Activated CD4-positive, alpha-beta memory T cell treated with anti-CD3 and anti-CD28 coated beads for 36 hours (primary cell): ENCODE data around the gene PUSL1. TPM values are rescaled to one million over a fixed set of nuclear protein-coding genes. Genes with fewer than 3 reads are reported as not detected.

Experiments
- CTCF ChIA-PET: fragments of 350-600 bp; sonication (Branson Sonifier 250); formaldehyde crosslinking; loops from one replicate; lab custom pipeline; 2021; ENCODE audit warnings: antibody characterized with exemption, inconsistent platforms; lab: Charles Lee
- POLR2A ChIA-PET: fragments of 350-600 bp; sonication (Branson Sonifier 250); formaldehyde crosslinking; loops from one replicate; lab custom pipeline; 2021; ENCODE audit warnings: antibody characterized with exemption; lab: Charles Lee
- DNase-seq: peaks from one replicate; pipeline ENCODE4 v3.0.0-alpha.2; 2020
- H3K27ac Mint-ChIP-seq: one replicate; pipeline ENCODE4 v1.8.0; 2021; ENCODE audit warnings: mixed read lengths
- H3K27me3 Mint-ChIP-seq: one replicate; pipeline ENCODE4 v1.8.0; 2021; ENCODE audit warnings: mixed read lengths
- H3K36me3 Mint-ChIP-seq: one replicate; pipeline ENCODE4 v1.8.0; 2021; ENCODE audit warnings: mixed read lengths
- H3K4me1 Mint-ChIP-seq: one replicate; pipeline ENCODE4 v1.8.0; 2021; ENCODE audit warnings: low read depth, mixed read lengths
- H3K4me3 Mint-ChIP-seq: one replicate; pipeline ENCODE4 v1.8.0; 2021; ENCODE audit warnings: mild to moderate bottlenecking, mixed read lengths
- H3K9me3 Mint-ChIP-seq: one replicate; pipeline ENCODE4 v1.8.0; 2021; ENCODE audit warnings: mixed read lengths
- intact Hi-C: fragments of 100-400 bp; cut with micrococcal nuclease; formaldehyde crosslinking; loops from one replicate; pipeline ENCODE4 v1.15.1; 2023
- total RNA-seq, 2 experiments: library from RNA; stranded (reverse); gene quantifications; one replicate each; pipeline ENCODE4 v1.2.3, GENCODE V29; 2021

Gene PUSL1, protein sequence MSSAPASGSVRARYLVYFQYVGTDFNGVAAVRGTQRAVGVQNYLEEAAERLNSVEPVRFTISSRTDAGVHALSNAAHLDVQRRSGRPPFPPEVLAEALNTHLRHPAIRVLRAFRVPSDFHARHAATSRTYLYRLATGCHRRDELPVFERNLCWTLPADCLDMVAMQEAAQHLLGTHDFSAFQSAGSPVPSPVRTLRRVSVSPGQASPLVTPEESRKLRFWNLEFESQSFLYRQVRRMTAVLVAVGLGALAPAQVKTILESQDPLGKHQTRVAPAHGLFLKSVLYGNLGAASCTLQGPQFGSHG
- 10 to 100 TPM; 19.7 to 23.1 TPM for total RNA-seq

GRCh38 chr1:1307923-1308755 lies at the start of gene PUSL1, which contains the start of gene ACAP3:
TSS of gene PUSL1 (plus strand) at chr1:1308597. CDS start at chr1:1308644, 47 bp downstream.
TSS of gene ACAP3 (minus strand) at chr1:1307930. CDS start at chr1:1307815, 115 bp downstream.
- Mint-ChIP-seq H3K4me3 (peak within 1 kb of the TSS; percentile 81), H3K27me3 (no peaks in the 10 kb centered on the region), H3K9me3 (no peaks in the 10 kb centered on the region), H3K4me1 (peaks cover 29% of the 10 kb centered on the region), H3K36me3 (peaks cover 3% of the 10 kb centered on the region), H3K27ac (peak within 1 kb of the TSS; percentile 82)
- intact Hi-C loops: loop anchor here (1.0 to 5.0 kb wide), 7 partner anchors 36 to 275 kb away; partner anchors contain the start of genes AURKAIP1, B3GALT6, C1orf159 and DVL1
- POLR2A ChIA-PET: no interaction called here
- DNase-seq: peak; percentile 91
- CTCF ChIA-PET: no interaction called here

- ChIA-PET CTCF (no interaction called here), POLR2A (no interaction called here)
- no peak overlapping the region for H3K4me3 Mint-ChIP-seq
- H3K27me3 Mint-ChIP-seq: no peaks in the 10 kb centered on the region
- H3K4me1 Mint-ChIP-seq: peaks cover 8% of the 10 kb centered on the region
- no peak for DNase-seq
- no peaks in the 10 kb centered on the region for H3K9me3 Mint-ChIP-seq
- H3K27ac Mint-ChIP-seq: no peak overlapping the region
- intact Hi-C loops: no loop called here
- peaks cover 39% of the 10 kb centered on the region for H3K36me3 Mint-ChIP-seq
Observed at GRCh38 chr1:1259119-1259488, 49.3 kb upstream of the PUSL1 start.

GRCh38 chr1:1259540-1259939 lies 48.9 kb upstream of the PUSL1 start:
- no peak overlapping the region for H3K27ac Mint-ChIP-seq
- no peaks in the 10 kb centered on the region for H3K9me3 Mint-ChIP-seq
- ChIA-PET POLR2A (no interaction called here), CTCF (no interaction called here)
- no peak for DNase-seq
- intact Hi-C loops: no loop called here
- H3K36me3 Mint-ChIP-seq: peaks cover 40% of the 10 kb centered on the region
- no peaks in the 10 kb centered on the region for H3K27me3 Mint-ChIP-seq
- H3K4me1 Mint-ChIP-seq: peaks cover 8% of the 10 kb centered on the region
- no peak overlapping the region for H3K4me3 Mint-ChIP-seq

DNA sequence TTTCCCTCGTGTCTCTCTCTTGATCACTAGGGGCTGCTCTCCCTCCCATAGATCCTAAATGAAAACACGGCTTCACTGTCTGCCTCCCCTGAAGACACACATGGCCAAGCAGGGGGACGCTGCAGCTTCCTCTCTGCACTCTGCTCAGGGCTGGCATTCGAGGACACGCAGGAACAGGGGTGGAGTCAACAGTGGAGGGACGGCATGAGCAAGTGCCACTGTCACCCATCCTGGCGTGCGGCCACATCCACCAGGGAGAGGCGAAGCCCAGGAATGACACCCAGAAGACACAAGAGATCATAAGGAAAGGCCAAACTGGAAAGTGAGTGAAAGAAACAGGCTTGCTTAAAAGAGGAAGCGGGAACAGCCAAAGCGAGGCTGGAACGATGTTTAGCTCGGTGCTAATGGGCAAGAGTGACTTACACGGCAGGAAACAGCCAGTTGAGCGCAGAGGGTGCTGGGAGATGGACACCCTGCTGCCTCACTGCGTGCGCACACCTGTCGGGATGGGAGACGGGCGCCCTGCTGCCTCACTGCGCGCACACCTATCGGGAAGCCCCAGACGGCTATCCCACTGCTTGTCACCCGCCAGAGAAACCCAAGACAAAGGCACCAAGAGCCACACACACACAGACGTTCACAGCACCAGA lies 48.3 kb upstream of the PUSL1 start:
- Mint-ChIP-seq H3K36me3 (peaks cover 43% of the 10 kb centered on the region), H3K9me3 (no peaks in the 10 kb centered on the region)

DNA sequence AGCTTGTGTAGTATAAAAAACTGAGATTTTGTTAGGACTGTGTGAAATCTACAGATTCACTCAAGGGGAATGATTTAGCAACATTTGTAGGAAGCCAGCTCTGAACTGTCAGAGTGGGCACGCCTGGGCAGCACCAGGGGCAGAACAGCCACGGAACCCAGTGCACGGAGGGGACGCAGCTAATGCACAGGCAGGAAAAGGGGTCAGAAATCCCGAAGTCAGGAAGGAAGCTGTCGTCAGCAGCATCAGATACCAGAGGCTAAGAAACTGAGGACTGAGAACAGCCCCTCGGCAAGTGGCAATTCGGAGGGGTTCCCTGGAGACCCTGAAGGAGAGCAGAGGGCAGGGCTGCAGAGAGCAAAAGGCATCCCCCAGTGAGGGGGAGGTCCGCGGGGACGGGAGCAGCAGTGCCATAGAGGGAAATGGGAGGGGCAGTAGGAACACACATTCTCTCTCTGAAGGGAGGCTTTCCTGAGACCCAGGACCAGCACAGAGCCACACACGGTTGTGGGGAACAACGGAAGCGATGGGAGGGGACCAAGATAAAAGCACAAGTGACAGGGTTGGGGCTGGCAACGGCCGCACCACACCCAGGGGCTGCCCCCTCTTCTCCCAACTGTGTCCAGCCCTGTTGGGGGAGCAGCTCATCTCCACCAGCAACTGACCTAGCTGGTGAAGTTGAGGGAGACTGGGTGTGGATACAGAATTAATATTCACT lies 47.4 kb upstream of the PUSL1 start:
- POLR2A ChIA-PET: no interaction called here
- H3K4me1 Mint-ChIP-seq: peaks cover 10% of the 10 kb centered on the region
- CTCF ChIA-PET: interaction anchor here (1.7 to 1.8 kb wide), 2 partner anchors 14 to 139 kb away, joined by 3 to 8 read pairs; no protein-coding TSS in a partner anchor
- H3K4me3 Mint-ChIP-seq: no peak overlapping the region
- no peaks in the 10 kb centered on the region for H3K27me3 Mint-ChIP-seq
- no peak for DNase-seq
- intact Hi-C loops: no loop called here
- H3K36me3 Mint-ChIP-seq: peaks cover 47% of the 10 kb centered on the region
- peak overlapping the region; percentile 16 for H3K27ac Mint-ChIP-seq
- H3K9me3 Mint-ChIP-seq: no peaks in the 10 kb centered on the region

More for the DNA sequence above, 48.3 kb upstream of the PUSL1 start:
- CTCF ChIA-PET: interaction anchor here (0.6 to 1.8 kb wide), 3 partner anchors 15 to 276 kb away, joined by 3 to 8 read pairs (median 3); no protein-coding TSS in a partner anchor
- H3K27ac Mint-ChIP-seq: no peak overlapping the region
- POLR2A ChIA-PET: no interaction called here
- no peak for DNase-seq
- H3K27me3 Mint-ChIP-seq: no peaks in the 10 kb centered on the region
- peaks cover 8% of the 10 kb centered on the region for H3K4me1 Mint-ChIP-seq
- H3K4me3 Mint-ChIP-seq: no peak overlapping the region
- intact Hi-C loops: no loop called here

- no peak overlapping the region for H3K27ac Mint-ChIP-seq
- peaks cover 44% of the 10 kb centered on the region for H3K36me3 Mint-ChIP-seq
- H3K27me3 Mint-ChIP-seq: no peaks in the 10 kb centered on the region
- ChIA-PET POLR2A (no interaction called here), CTCF (no interaction called here)
- peaks cover 10% of the 10 kb centered on the region for H3K4me1 Mint-ChIP-seq
- H3K4me3 Mint-ChIP-seq: no peak overlapping the region
- intact Hi-C loops: no loop called here
- no peak for DNase-seq
- H3K9me3 Mint-ChIP-seq: no peaks in the 10 kb centered on the region
Observed at GRCh38 chr1:1262071-1262470, 46.3 kb upstream of the PUSL1 start.

DNA sequence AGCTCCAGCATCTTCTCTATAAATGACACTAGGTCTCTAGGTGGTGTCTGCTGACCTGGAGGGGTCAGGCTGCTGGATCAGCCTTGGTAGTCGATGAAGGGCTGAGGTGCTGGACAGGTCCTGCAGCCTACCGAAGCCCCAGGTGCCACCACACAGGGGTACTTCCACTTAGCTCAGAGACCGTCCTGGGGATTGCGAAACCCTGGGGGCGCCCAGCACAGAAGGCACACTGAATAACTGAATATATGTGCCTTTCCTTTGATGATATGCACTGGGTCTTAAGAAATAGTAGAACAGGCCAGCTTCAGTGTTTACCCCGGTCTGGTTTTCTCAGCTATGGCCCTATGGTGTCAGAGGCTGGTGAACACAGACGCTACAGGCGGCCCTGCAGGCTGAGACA lies 45.6 kb upstream of the PUSL1 start:
- Mint-ChIP-seq H3K4me3 (no peak overlapping the region), H3K36me3 (peaks cover 43% of the 10 kb centered on the region), H3K9me3 (no peaks in the 10 kb centered on the region), H3K27ac (no peak overlapping the region), H3K27me3 (no peaks in the 10 kb centered on the region), H3K4me1 (peaks cover 8% of the 10 kb centered on the region)
- ChIA-PET CTCF (no interaction called here), POLR2A (no interaction called here)
- intact Hi-C loops: no loop called here
- no peak for DNase-seq

- no peak overlapping the region for H3K4me3 Mint-ChIP-seq
- CTCF ChIA-PET: interaction anchor here (0.7 kb wide), 1 partner anchor 141 kb away, joined by 3 read pairs; no protein-coding TSS in a partner anchor
- intact Hi-C loops: no loop called here
- H3K4me1 Mint-ChIP-seq: peaks cover 7% of the 10 kb centered on the region
- POLR2A ChIA-PET: no interaction called here
- no peaks in the 10 kb centered on the region for H3K27me3 Mint-ChIP-seq
- no peak overlapping the region for H3K27ac Mint-ChIP-seq
- no peaks in the 10 kb centered on the region for H3K9me3 Mint-ChIP-seq
- DNase-seq: no peak
- peaks cover 39% of the 10 kb centered on the region for H3K36me3 Mint-ChIP-seq
Observed at GRCh38 chr1:1264026-1264425, 44.4 kb upstream of the PUSL1 start.

DNA sequence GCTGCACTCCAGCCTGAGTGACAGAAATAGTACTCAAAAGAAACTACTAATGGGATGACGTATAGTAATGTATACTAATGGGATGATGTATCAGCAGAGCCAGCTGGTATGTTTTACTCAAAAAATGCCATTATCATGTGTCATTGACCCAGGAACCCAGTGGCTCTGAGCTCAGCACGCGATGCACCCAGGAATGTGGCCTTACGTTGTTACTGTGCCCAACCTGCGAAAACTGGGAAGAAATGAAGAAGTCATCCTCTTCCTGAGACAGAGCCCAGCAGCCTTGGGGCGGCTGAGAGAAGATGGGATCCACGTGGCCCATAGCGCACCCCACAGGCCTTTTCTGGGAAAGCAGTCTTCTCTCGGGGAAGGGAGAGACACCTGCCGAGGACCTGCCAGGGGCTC lies 43.5 kb upstream of the PUSL1 start:
- ChIA-PET CTCF (no interaction called here), POLR2A (no interaction called here)
- H3K27ac Mint-ChIP-seq: no peak overlapping the region
- no peak overlapping the region for H3K4me3 Mint-ChIP-seq
- H3K9me3 Mint-ChIP-seq: no peaks in the 10 kb centered on the region
- H3K27me3 Mint-ChIP-seq: no peaks in the 10 kb centered on the region
- H3K4me1 Mint-ChIP-seq: peaks cover 11% of the 10 kb centered on the region
- intact Hi-C loops: no loop called here
- peak; percentile 48 for DNase-seq
- peaks cover 33% of the 10 kb centered on the region for H3K36me3 Mint-ChIP-seq

DNA sequence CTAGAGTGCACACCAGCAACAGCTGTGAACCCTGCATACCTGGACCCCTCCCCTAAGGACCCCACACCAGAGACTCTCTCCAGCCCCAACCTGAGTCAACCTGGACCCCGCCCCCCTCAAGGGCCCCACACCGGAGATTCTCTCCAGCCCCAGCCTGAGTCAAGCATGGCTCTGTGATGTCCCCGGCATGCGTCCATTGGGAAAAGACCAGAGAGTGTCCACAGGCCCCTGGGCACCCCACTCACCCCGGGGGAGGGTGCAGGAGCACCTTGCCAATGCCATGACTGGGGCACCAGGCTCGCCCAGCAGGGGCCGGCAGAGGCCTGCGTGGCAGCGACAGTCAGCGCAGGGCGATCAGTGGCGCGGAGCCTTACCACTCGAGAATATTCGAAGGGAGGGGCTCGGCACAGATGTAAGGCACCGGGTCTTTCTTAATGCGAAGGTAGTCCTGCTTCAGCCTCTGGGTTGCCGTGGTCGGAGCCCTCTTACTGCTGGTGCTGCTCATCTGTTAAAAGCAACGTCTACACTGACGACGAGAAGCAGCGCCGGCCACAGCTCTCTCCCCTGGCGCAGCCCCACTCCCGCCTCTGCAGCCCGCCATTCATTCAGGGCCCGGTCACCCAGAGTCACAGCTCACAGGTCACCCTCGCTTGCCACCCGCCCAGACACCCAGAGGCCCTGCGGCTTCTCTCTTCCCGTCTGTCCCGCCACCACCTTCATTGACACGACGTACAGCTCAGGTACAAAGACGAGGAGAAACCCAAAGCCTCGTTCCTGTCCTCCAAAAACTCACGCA lies 40.7 kb upstream of the PUSL1 start:
- intact Hi-C loops: no loop called here
- H3K4me1 Mint-ChIP-seq: peaks cover 31% of the 10 kb centered on the region
- ChIA-PET POLR2A (no interaction called here), CTCF (no interaction called here)
- H3K27me3 Mint-ChIP-seq: no peaks in the 10 kb centered on the region
- DNase-seq: no peak
- peaks cover 32% of the 10 kb centered on the region for H3K36me3 Mint-ChIP-seq
- no peak overlapping the region for H3K27ac Mint-ChIP-seq
- H3K9me3 Mint-ChIP-seq: no peaks in the 10 kb centered on the region
- no peak overlapping the region for H3K4me3 Mint-ChIP-seq

- Mint-ChIP-seq H3K4me3 (no peak overlapping the region), H3K27me3 (no peaks in the 10 kb centered on the region), H3K36me3 (peaks cover 34% of the 10 kb centered on the region), H3K9me3 (no peaks in the 10 kb centered on the region), H3K4me1 (peaks cover 34% of the 10 kb centered on the region), H3K27ac (no peak overlapping the region)
- intact Hi-C loops: no loop called here
- CTCF ChIA-PET: no interaction called here
- DNase-seq: no peak
- POLR2A ChIA-PET: no interaction called here
Observed at GRCh38 chr1:1268284-1268682, 40.1 kb upstream of the PUSL1 start.
